Measurements from ENCODE around the gene FAM161A.
"Not testable (repeated sequence)": the region's sequence is repeated elsewhere in the genome, so short reads cannot be mapped to it uniquely, and the experiment has no call there.

FAM161A gene

DNA sequence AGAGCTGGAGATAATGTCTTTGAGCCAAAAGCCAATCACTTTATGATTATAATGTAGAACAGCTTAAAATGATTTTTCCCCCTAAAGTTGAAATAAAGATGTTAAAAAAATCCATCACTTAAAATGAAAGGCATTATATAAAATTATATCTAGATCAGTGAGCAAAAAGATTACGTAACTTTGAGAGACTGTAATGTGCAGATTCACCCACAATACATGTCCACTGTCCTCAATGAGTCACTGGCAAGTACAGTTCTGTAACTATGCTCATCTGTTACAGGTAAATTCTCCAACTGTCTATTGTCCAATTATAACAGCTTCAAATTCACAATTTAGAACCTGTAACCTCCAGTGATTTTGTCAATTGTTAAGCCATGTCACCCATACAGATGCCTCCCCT is 19.0 kb downstream of the FAM161A start:
- DNase-seq (ENCODE audit: low read depth in 2 of 2): no peak

DNA sequence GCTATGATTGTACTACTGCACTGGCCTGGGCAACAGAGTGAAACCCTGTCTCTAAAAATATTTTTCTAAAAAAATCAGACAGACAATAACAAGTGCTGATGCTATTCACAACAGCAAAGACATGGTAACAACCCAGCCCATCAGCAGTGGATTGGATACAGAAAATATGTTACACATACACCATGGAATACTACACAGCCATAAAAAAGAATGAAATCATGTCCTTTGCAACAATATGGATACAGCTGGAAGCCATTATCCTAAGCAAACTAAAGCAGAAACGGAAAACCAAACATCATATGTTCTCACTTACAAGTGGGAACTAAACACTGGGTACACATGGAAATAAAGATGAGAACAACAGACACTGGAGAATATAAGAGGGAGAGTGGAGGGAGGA is 19.9 kb downstream of the FAM161A start:
- no peak for DNase-seq (ENCODE audit: low read depth in 2 of 2)

DNA sequence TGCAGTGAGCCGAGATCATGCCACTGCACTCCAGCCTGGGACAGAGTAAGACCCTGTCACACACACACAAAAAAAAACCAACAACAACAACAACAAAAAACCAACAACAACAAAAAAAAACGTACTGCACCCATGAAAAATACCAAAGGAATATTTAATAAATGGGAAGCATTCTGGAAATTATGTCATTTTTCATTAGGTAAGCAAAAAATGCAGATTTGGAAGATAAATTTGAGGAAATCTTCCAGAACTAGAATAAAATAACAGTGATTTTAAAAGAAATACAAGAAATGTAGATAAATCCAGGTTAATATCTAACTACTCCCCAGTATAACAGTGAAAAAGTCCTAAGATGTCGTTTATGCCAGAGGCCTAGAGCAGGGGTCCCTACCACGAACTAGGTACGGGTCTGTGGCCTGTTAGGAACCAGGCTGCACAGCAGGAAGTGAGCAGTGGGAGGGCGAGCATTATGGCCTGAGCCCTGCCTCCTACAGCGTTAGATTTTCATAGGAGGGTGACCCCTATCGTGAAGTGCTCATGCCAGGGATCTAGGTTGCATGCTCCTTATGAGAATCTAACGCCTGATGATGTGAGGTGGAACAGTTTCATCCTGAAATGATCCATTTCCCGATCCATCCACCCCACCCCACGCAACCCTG is 21.5 kb downstream of the FAM161A start:
- no peak for DNase-seq (ENCODE audit: low read depth in 2 of 2)

DNA sequence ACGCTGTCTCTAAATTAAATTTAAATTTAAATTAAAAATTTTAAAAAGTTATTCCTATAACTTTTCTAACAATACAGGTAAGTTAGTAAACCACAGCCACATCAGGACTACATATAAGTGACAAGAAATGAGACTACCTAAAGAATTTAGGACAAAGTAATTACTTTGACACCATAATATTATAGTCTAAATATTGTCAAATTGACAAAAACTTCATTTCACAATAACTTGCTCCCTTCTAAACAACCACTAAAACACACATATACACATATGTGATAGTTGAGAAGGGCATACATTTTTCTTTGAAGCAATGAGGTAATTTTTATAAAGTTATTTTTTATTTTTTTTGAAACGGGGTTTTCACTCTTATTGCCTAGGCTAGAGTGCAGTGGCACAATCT is 31.6 kb downstream of the FAM161A start:
- DNase-seq (ENCODE audit: low read depth in 2 of 2): no peak

DNA sequence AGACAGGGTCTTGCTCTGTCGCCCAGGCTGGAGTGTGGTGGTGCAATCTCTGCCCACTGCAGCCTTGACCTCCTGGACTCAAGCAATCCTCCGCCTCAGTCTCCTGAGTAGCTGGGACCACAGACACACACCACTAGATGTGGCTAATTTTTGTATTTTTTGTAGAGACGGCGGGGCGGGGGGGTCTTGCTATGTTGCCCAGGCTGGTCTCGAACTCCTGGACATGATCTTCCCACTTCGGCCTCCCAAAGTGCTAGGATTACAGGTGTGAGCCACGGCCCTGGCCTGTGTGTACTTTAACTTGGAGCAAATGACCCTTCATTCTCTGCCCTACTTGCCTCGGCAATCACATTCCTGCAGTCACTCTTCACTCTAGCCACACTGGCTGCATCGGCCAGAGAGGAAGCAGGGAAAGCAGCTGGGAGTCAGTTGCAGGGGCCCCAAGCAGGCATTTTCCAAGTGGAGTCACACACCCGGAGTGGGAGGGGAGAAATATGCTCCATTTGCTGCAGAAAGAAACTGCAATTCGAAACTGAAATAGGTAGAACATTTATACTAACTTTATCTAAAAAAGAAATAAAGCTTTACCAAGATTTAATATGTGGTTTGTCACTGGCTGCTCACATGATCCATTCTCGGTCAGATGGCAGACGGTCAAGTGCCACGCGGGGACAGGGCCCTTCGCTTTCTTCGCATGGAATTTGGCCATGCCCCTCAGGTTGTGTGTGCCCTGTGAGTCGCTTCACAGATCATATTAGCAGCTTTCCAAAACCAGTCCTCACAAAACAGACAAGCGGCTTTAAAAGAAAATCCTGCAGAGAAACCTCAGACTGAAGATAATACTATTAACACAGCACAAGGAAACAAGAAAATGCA is 37.1 kb downstream of the FAM161A start:
- no peak for DNase-seq (ENCODE audit: low read depth in 2 of 2)

DNA sequence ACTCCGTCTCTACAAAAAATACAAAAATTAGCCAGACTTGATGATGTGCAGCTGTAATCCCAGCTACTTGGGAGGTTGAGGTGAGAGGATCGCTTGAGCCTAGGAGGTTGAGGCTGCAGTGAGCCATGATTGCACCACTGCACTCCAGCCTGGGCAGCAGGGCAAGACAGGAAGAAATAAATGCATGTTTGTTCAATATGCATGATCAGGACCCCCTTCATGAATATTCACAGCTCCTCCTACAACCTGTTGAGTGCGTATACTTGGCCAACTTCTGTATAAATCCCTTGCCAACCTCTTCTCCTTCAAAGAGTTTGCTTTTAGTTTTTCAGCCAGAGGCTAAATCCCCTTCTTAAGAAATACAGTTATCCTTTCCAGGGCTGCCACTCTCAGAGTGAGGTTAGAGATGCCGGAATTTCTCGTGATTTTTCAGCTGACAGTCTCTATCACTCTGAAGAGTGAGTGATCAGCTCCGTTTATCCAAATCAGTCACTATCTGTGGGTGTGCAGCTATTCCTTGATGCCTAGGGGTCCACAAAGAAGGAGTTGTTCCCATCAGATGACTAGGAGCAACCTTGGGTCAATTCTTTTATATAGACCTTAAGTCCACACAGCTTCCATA is 39.2 kb downstream of the FAM161A start:
- no peak for DNase-seq (ENCODE audit: low read depth in 2 of 2)

DNA sequence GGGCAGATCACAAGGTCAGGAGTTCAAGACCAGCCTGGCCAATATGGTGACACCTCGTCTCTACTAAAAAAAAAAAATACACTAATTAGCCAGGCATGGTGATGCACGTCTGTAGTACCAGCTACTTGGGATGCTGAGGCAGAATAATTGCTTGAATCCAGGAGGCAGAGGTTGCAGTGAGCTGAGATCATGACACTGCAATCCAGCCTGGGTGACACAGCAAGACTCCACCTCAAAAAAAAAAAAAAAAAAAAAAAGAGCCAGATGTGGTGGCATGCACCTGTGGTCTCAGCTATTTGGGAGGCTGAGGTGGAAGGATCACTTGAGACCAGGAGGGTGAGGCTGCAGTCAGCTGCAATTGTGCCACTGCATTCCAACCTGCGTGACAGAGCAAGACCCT is 40.5 kb downstream of the FAM161A start:
- DNase-seq (ENCODE audit: low read depth in 2 of 2): not testable (repeated sequence)

DNA sequence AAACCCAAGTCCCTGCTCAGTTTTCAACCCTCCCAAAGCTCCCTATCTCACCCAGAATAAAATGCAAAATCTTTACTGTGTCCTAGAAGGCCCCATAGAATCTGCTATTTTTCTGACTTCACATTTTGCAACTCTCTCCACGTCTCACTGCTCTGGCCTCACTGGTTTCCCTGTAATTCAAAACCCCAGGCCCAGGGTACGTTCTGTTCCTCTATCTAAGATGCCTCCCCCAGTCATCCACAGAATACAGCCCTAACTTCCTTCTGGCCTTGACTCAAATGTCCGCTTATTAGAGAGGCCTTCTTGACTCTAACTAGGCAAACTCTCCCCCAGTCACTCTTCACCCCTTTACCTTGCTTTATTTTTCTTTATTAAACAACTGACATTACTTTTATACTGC is 42.0 kb downstream of the FAM161A start:
- no peak for DNase-seq (ENCODE audit: low read depth in 2 of 2)

DNA sequence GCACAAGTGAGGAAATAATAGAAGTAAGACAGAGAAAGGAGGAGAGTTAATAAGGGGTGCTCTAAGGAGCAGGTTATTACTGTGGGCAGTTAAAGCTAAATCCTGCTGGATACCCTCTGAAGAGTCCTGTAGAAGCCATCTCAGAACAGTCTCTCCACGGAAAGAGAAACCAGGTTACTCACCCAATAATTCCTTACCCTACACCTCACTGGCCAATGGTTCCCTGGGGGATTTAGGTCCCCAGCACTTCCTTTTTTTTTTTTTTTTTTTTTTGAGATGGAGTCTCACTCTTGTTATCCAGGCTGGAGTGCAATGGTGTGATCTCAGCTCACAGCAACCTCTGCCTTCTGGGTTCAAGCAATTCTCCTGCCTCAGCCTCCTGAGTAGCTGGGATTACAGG is 43.7 kb downstream of the FAM161A start:
- DNase-seq (ENCODE audit: low read depth in 2 of 2): not testable (repeated sequence)

DNA sequence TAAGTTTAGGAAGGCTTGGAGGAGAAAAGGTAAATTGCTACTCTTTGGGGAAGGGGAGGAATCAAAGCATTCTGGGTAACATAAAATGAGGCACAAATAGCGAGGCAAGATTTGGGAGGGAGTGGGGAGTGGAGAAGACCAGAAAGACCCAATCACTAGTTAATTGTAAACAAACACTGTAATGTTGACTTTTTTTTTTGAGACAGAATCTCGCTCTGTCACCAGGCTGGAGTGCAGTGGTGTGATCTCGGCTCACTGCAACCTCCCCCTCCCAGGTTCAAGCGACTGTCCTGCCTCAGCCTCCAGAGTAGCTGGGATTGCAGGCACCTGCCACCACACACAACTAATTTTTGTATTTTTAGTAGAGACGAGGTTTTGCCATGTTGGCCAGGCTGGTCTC is 45.2 kb downstream of the FAM161A start:
- not testable (repeated sequence) for DNase-seq (ENCODE audit: low read depth in 2 of 2)

DNA sequence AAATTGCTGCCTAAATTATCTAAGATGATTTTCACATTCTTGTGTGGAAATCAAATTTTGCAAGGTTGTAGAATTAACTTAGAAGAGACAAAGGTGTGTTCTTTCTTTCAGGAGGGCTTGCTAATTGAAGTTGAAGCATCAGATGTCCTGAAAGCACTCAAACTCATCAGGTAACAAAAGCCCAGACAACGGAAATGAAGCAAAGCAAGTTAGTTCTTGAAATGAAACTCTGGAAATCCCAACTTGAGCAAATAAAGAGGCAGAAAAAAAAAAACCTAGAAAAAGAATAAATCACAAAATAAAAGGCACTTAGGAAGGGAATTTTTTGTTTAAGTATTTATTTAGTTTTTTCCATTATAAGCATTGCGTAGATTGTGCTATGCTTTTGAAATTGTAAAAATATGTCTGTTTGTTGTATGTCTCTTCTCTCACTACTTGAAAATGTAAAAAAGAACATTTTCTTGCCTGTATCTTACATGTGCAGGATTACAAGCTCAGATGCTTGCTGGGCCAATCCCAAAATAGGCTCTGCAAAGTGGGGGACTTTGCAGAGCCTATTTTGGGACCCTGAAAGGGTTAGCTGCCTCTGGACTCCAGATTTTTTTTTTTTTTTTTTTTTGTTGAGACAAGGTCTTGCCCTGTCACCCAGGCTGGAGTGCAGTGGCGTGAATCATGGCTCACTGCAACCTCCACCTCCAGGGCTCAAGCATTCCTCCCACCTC is 46.7 kb downstream of the FAM161A start:
- no peak for DNase-seq (ENCODE audit: low read depth in 2 of 2)

DNA sequence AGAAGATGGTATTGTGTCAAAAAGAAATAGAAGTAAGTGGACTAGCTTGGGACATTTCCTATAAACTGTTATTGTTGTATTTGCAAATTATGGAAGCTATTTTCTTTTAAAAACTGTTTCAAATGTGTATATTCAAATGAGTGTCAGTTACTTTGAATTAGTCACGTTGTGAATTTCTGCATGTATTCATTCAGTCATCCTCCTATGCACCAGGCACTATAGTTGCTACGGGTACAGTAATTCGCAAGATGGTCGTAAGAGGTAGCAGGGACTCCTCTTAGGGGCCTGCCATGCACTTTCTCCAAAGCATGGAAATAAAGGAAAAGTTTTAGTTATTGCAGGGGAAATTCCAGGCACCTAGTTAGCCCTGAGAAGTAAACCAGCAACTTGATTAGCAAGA is 51.3 kb downstream of the FAM161A start:
- no peak for DNase-seq (ENCODE audit: low read depth in 2 of 2)

DNA sequence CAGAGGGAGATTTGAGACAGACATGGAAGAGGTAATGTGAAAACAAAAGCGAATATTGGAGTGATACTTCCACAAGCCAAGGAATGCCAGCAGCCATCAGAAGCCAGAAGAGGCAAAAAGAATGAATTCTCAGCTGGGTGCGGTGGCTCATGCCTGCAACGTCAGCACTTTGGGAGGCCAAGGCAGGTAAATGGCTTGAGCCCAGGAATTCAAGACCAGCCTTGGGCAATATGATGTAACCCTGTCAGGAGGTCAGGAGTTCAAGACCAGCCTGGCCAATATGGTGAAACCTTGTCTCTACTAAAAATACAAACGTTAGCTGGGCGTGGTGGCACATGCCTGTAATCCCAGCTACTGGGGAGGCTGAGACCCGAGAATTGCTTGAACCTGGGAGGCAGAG is 54.8 kb downstream of the FAM161A start:
- DNase-seq (ENCODE audit: low read depth in 2 of 2): no peak

DNA sequence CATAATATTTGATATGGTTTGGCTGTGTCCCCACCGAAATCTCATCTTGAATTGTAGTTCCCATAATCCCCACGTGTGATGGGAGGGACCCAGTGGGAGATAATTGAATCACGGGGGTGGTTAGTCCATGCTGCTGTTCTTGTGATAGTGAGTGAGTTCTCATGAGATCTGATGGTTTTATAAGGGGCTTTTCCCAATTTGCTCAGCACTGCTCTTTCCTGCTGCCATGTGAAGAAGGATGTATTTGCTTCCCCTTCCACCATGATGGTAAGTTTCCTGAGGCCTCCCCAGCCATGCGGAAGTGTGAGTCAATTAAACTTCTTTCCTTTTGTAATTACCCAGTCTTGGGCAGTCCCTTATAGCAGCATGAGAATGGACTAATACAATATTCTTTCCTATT is 56.4 kb downstream of the FAM161A start:
- not testable (repeated sequence) for DNase-seq (ENCODE audit: low read depth in 2 of 2)

DNA sequence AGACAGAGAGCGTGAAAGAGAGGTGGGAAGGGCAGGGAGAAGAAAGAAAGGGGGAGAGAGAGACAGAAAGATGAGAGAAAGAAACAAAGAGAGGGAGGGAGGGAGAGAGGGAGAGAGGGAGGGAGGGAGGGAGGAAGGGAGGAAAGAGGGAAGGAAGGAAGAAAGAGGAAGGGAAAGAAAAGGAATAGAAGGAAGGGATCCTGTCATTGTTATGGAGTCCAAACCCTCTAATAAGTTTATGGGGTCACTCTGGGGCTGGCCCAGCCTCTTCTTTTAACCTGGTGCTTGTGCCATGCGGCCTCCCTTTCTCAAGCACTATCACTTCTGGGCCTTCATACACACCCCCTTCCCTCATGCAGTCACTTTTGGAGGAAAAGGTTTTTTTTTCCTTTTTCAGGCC is 58.5 kb downstream of the FAM161A start:
- DNase-seq (ENCODE audit: low read depth in 2 of 2): no peak

DNA sequence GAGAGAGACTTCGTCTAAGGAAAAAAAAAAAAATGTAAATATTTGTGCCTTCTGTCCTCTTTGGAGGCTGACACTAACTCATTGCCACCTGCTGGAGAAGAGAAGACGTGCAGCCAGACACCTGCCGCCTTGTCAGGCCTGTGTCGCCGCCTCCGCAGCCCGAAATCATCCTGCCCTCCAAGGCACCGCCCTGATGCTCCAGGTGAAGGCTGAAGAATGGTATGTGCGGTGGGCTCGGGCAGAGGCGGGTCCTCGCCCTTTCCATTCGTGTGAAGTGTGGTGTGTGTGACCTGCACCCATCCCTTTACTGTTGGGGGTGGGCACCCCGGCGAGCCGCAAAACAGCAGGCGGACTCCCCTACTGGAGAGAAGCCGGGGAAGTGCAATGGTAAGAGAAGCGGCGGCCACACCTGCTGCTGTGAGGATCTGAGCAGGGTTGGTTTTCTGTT is 60.4 kb downstream of the FAM161A start:
- DNase-seq (ENCODE audit: low read depth in 2 of 2): peak; percentile 22 to 36

DNA sequence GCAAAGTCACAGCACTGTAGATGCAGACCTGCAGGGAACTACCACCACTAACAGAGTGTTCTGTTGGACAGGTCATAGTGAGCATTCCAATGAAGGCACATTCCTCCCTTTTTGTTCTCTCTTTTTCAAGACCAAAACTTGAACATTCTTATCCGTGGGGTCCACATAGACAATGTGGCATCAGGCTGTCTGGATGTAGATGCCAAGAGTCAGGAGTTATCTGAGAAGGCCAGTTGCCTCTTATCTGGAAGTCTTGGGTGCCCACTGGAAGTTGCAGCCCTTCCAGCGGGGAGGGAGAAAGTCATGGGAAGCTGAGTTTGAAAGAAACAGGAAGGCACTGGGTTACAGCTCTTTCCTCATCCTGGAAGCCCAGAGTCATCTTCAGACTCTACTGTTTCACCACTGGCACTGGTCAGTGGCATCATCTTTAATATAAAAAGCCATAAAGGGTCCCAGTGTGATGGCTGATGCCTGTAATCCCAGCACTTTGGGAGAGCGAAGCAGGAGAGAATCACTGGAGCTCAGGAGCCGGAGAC is 61.4 kb downstream of the FAM161A start:
- no peak for DNase-seq (ENCODE audit: low read depth in 2 of 2)

DNA sequence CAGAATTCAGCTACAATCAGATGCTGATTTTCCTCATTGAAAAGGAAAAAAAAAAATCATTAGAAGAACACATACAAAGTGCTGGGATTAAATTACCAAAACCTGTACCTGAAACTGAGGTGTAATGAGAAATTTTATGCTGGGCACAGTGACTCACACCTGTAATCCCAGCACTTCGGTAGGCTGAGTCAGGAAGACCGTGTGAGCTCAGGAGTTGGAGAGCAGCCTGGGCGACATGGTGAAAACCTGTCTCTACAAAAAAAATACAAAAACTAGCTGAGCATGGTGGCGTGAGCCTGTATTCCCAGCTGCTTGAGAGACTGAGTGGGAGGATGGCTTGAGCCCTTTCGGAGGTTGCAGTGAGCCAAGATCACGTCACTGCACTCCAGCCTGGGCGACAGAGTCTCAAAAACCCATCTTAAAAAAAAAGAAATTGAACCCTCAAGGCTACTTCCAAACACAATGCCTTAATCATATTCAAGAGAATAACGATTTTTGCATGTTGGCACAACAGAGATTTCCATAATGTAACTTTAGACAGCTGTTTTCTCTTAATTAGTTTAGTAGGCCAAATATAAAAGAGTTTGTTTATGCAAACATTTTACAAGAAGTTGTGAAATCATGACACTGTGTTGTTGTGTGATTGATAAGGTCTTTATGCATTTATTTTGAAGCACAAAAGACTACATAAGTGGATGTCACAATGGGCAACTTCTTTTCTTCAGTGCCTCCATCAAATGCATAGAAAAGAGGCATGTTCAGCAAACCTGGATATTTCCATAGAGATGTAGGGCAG is 63.9 kb downstream of the FAM161A start:
- no peak for DNase-seq (ENCODE audit: low read depth in 2 of 2)

DNA sequence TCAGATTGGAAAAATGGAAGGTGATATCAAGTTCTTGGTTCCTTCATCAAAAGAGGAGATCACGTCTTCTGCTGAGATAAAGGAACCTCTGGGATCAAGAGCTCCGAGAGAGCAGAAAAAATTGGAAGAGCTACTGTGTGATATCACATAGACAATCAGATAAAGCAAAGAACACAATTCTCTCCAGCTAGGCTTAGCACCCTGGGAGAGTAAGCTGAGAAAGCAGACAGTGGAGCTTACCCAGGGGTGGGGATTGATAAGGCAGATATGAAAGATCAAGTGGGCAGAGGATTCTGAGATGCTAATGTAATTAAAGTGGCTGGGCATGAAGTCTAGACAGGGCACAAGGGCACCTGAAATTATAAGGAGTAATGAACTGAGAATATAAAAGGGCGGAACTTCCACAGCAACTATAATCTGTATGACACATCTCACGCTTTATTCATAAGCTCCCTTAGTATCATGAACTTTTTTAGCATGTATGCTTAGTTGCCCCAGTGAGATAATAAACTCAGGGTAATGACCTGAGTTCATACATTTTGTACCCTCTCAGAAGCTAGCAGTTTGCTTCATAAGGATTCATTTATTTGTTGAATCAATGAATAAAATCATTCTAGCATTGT is 65.8 kb downstream of the FAM161A start:
- DNase-seq (ENCODE audit: low read depth in 2 of 2): no peak

DNA sequence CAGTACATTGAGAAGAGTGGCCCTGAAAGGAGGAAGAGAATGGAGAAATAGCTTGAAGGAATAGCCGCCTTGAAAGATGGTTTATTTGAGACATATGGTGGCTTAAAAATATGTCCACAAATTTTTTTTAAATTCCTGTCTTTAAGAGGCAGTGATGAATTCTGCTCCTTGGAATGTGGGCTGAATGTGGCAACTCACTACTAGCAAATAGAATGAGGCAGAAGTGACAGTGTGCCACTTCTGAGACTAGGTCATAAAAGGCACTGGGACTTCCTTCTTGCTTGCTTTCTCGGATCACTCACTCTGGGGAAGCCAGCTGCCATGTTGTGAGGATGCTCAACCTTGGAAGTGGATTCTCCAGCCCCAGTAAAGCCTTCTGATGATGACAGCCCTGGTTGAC is 67.0 kb downstream of the FAM161A start:
- no peak for DNase-seq (ENCODE audit: low read depth in 2 of 2)

DNA sequence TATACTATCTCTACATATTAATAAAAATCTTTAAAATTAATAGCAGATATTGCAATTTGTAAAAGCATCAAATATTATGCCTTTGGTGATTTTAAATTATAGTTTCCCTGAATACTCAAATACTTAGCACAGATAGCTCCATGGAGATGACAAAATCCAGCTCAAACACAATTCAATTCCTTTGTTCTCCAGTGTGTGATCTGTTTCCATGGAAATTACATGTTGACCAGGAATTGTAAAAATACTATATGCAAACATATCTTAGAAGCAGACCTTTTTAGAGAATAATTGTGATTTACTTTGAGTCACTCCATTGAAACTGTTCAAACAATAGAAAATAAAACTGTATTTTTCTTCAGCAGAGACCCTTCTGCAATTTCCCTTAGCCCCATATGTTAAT is 68.3 kb downstream of the FAM161A start:
- DNase-seq (ENCODE audit: low read depth in 2 of 2): no peak

Data from stimulated activated CD8-positive, alpha-beta memory T cell treated with anti-CD3 and anti-CD28 coated beads, Interleukin-7, amount 100 ng/mL, for 1 hour (primary cell).